Activated naive CD4-positive, alpha-beta T cell treated with anti-CD3 and anti-CD28 coated beads, Interleukin-2, amount 50 U/mL, for 72 hours (primary cell): ENCODE data around the gene TBL1XR1. TPM values are rescaled to one million over a fixed set of nuclear protein-coding genes. Genes with fewer than 3 reads are reported as not detected.
A peak's percentile ranks its signal among the peaks of the same experiment; 100 is the strongest.

Experiments
- ATAC-seq, 2 donors: fragments of 150-1000 bp; cut with Tn5 transposase; 2 replicates each; pipeline ENCODE4 v1.10.0; 2021; ENCODE audit warnings: mild to moderate bottlenecking in 2 of 2, moderate library complexity in 2 of 2
- DNase-seq, 2 donors: peaks; one replicate each; pipeline ENCODE4 v3.0.0; 2021 to 2022; ENCODE audit warnings: low spot score in 2 of 2
- H3K27ac Mint-ChIP-seq, 2 donors: one replicate each; pipeline ENCODE4 v1.8.0; 2022; ENCODE audit warnings: mild to moderate bottlenecking in 2 of 2, mixed read lengths in 2 of 2
- H3K36me3 Mint-ChIP-seq, 2 donors: one replicate each; pipeline ENCODE4 v1.8.0; 2022; ENCODE audit warnings: mixed read lengths in 2 of 2
- H3K9me3 Mint-ChIP-seq, 2 donors: one replicate each; pipeline ENCODE4 v1.8.0; 2022; ENCODE audit warnings: mixed read lengths in 2 of 2
- total RNA-seq, 2 donors: library from RNA; stranded (reverse); gene quantifications; one replicate each; pipeline ENCODE4 v1.2.3, GENCODE V29; 2022

TBL1XR1 gene
- total RNA-seq, 2 donors from 2014 or later: 130 to 184 TPM

DNA sequence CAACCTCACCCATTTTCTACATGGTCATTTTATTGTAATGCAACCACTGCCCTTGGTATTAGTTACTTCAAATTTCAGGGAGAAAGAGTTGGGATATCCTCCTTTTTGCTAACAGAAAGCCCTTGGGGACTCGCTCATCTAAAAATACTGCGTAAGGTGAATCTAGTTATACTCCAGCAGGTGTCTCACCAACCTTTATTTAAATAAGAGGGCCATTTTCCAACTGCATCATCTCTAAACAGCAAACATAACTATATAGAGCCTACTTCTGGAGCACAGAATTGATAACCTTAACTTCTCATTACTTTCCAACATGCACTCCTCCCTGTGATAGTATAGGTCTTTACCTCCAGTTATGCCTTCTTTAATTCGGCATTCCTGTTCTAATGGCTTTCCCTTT is 77.5 kb downstream of the TBL1XR1 start:
- Mint-ChIP-seq H3K36me3 (peaks cover 0 to 72% of the 10 kb centered on the region in 2 donors), H3K27ac (no peak overlapping the region)
- no peak for ATAC-seq

DNA sequence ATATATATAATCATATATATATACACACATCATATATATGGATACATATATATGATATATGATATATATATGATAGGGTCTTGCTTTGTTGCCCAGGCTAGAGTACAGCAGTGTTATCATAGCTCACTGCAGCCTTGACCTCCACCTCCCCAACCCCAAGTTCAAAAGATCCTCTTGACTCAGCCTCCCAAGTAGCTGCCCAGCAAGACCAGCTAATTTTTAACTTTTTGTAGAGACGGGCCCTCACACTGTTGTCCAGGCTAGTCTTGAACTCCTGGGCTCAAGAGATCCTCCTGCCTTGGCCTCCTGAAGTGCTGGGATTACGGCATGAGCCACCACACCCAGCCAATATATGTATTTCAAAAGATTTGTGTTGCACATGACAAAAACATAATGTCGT is 83.0 kb downstream of the TBL1XR1 start:
- DNase-seq (no peak), ATAC-seq (no peak)
- H3K27ac Mint-ChIP-seq: no peak overlapping the region
- peaks cover 0 to 37% of the 10 kb centered on the region in 2 donors for H3K36me3 Mint-ChIP-seq
- peaks cover 3 to 10% of the 10 kb centered on the region in 2 donors for H3K9me3 Mint-ChIP-seq

More for the DNA sequence above, 77.5 kb downstream of the TBL1XR1 start:
- H3K9me3 Mint-ChIP-seq: peaks cover 3 to 16% of the 10 kb centered on the region in 2 donors
- no peak for DNase-seq

DNA sequence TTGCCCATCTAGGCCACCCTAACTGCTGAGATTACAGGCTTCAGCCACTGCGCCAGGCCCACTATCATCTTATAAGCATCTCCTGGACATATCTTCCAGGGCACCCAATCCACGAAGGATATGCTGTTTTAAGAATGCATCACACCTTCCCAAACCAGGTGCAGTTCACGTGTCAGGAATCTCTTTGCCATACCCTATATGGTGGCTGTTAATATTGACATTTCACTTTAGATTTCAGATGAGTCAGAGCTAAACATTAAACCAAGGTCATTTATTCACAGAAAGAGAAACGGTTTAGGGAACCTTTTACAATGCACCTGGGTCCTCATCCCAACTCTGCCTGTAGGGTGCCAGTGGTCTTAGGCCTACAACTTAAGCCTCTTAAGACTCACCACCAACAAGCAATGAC is 85.7 kb downstream of the TBL1XR1 start:
- H3K27ac Mint-ChIP-seq: peak overlapping the region in 1 of 2 donors; percentile 46
- ATAC-seq (peak; percentile 22 to 45), DNase-seq (no peak)
- H3K36me3 Mint-ChIP-seq: peaks cover 0 to 28% of the 10 kb centered on the region in 2 donors
- H3K9me3 Mint-ChIP-seq: peaks cover 3 to 10% of the 10 kb centered on the region in 2 donors

DNA sequence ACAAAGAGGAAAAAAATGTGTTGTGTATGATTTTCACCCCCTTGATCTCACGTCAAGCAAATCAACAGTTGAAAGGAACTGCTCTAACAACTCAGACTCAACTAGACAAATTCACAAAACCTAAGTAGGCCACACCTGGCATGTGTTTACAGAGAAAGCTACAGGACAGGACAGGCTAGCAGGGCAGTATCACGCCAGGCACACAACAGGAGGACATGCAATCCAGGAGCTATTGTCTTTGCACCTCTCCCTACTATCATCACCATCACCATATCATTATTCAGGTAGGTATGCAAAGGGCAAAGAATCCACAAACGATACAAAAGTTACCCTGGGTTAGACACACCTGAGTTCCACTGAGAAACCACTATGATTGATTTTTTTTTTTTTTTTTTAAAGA is 86.4 kb downstream of the TBL1XR1 start:
- peak overlapping the region; percentile 9 to 46 for H3K27ac Mint-ChIP-seq
- DNase-seq: no peak
- peaks cover 0 to 23% of the 10 kb centered on the region in 2 donors for H3K36me3 Mint-ChIP-seq
- H3K9me3 Mint-ChIP-seq: peaks cover 0 to 5% of the 10 kb centered on the region in 2 donors
- peak; percentile 13 to 55 for ATAC-seq

DNA sequence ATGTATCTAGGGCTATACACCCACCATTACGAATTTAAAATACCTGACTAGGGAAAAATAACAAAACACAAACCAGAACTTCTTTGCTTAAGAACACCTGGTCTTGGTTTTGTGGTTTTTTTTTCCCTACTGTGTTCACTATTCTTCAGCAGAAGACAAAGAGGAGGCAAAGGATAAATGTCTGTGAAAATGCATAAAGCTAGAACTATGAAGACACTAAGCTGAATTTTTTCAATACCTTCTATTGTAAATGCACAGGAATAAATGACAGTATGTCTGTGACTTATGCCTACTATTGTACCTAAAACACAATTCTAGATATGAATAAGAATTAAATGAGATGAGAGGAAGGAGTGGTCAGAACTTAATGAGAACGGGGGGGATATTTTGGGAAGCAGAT is 86.9 kb downstream of the TBL1XR1 start:
- ATAC-seq (peak; percentile 36 to 46), DNase-seq (no peak)
- peaks cover 0 to 18% of the 10 kb centered on the region in 2 donors for H3K36me3 Mint-ChIP-seq
- peak overlapping the region in 1 of 2 donors; percentile 9 for H3K27ac Mint-ChIP-seq
- H3K9me3 Mint-ChIP-seq: peaks cover 0 to 2% of the 10 kb centered on the region in 2 donors

GRCh38 chr3:177109688-177110330 is 87.5 kb downstream of the TBL1XR1 start:
- peak overlapping the region; percentile 9 to 54 for H3K27ac Mint-ChIP-seq
- no peaks in the 10 kb centered on the region for H3K9me3 Mint-ChIP-seq
- no peak for ATAC-seq

GRCh38 chr3:177108648-177109047 is 88.6 kb downstream of the TBL1XR1 start:
- ATAC-seq: no peak
- Mint-ChIP-seq H3K36me3 (peaks cover 0 to 15% of the 10 kb centered on the region in 2 donors), H3K27ac (no peak overlapping the region), H3K9me3 (no peaks in the 10 kb centered on the region)
- no peak for DNase-seq

More at GRCh38 chr3:177109688-177110330, 87.5 kb downstream of the TBL1XR1 start:
- no peak for DNase-seq
- peaks cover 0 to 15% of the 10 kb centered on the region in 2 donors for H3K36me3 Mint-ChIP-seq

GRCh38 chr3:177107461-177108239 is 89.6 kb downstream of the TBL1XR1 start:
- H3K9me3 Mint-ChIP-seq: peaks cover 0 to 2% of the 10 kb centered on the region in 2 donors
- ATAC-seq: no peak
- H3K27ac Mint-ChIP-seq: no peak overlapping the region
- DNase-seq: no peak
- peaks cover 0 to 10% of the 10 kb centered on the region in 2 donors for H3K36me3 Mint-ChIP-seq

- H3K36me3 Mint-ChIP-seq: peaks cover 0 to 6% of the 10 kb centered on the region in 2 donors
- H3K9me3 Mint-ChIP-seq: peaks cover 0 to 5% of the 10 kb centered on the region in 2 donors
- no peak overlapping the region for H3K27ac Mint-ChIP-seq
- no peak for ATAC-seq
- DNase-seq: no peak
Measured at GRCh38 chr3:177106594-177106993, 90.7 kb downstream of the TBL1XR1 start.

GRCh38 chr3:177106184-177106583 is 91.1 kb downstream of the TBL1XR1 start:
- H3K36me3 Mint-ChIP-seq: peaks cover 0 to 9% of the 10 kb centered on the region in 2 donors
- DNase-seq (no peak), ATAC-seq (peak; percentile 47 to 67)
- peaks cover 0 to 5% of the 10 kb centered on the region in 2 donors for H3K9me3 Mint-ChIP-seq
- no peak overlapping the region for H3K27ac Mint-ChIP-seq

- peaks cover 0 to 13% of the 10 kb centered on the region in 2 donors for H3K36me3 Mint-ChIP-seq
- peaks cover 0 to 5% of the 10 kb centered on the region in 2 donors for H3K9me3 Mint-ChIP-seq
- DNase-seq: no peak
- H3K27ac Mint-ChIP-seq: no peak overlapping the region
- no peak for ATAC-seq
Measured at GRCh38 chr3:177105623-177106022, 91.7 kb downstream of the TBL1XR1 start.

DNA sequence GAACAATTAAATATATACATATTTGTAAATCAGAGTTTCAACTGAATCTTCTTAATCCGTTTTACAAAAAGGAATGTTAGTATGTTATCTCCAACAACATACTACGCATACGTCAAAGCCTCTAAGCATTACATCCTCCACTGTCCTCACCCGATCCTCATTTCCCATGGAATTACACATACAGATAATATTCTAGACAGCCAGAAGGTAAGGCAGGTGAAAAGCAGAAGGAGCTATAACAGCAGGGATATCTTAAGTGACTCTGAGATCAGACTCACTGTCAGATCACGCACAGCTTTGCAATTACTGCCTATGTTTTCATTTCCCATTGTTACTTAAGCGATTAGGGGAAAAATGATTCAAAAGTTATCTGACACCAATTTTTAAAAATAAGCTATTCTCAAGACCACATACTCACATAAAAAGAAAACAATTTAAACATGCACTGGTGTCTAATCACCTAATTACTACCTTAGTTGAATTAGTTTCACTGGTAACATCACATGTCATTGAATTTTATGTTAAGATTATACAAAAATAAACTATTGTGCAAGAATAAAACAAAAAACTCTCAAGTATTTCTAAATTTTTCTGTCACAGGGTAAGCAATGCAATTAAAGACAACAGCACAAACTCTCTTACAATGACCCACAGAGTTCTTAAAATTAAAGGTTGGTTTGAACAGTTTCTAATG is 92.8 kb downstream of the TBL1XR1 start:
- DNase-seq: no peak
- Mint-ChIP-seq H3K36me3 (peaks cover 0 to 13% of the 10 kb centered on the region in 2 donors), H3K9me3 (peaks cover 0 to 5% of the 10 kb centered on the region in 2 donors), H3K27ac (no peak overlapping the region)
- ATAC-seq: no peak

- ATAC-seq: no peak
- H3K36me3 Mint-ChIP-seq: peaks cover 0 to 16% of the 10 kb centered on the region in 2 donors
- DNase-seq: no peak
- peaks cover 0 to 5% of the 10 kb centered on the region in 2 donors for H3K9me3 Mint-ChIP-seq
- peak overlapping the region in 1 of 2 donors; percentile 62 for H3K27ac Mint-ChIP-seq
Measured at GRCh38 chr3:177102553-177102952, 94.7 kb downstream of the TBL1XR1 start.

- Mint-ChIP-seq H3K36me3 (peaks cover 20 to 51% of the 10 kb centered on the region in 2 donors), H3K27ac (no peak overlapping the region), H3K9me3 (peaks cover 4 to 28% of the 10 kb centered on the region in 2 donors)
- ATAC-seq (no peak), DNase-seq (no peak)
Measured at GRCh38 chr3:177098551-177098950, 98.7 kb downstream of the TBL1XR1 start.

- Mint-ChIP-seq H3K36me3 (peaks cover 33 to 64% of the 10 kb centered on the region in 2 donors), H3K9me3 (peaks cover 9 to 30% of the 10 kb centered on the region in 2 donors), H3K27ac (no peak overlapping the region)
- no peak for ATAC-seq
- DNase-seq: no peak
Measured at GRCh38 chr3:177096615-177097014, 100.7 kb downstream of the TBL1XR1 start.

DNA sequence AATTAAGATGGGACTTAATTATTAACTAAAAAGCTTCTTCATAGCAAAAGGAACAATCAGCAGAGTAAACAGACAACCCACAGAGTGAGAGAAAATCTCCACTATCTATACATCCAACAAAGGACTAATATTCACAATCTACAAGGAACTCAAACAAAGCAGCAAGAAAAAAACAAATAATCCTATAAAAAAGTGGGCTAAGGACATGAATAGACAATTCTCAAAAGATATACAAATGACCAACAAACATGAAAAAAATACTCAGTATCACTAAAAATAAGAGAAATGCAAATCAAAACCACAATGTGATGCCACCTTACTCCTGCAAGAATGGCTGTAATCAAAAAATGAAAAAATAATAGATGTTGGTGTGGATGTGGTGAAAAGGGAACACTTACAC is 103.3 kb downstream of the TBL1XR1 start:
- Mint-ChIP-seq H3K36me3 (peaks cover 36 to 70% of the 10 kb centered on the region in 2 donors), H3K27ac (no peak overlapping the region), H3K9me3 (peaks cover 9 to 30% of the 10 kb centered on the region in 2 donors)
- DNase-seq (no peak), ATAC-seq (no peak)

DNA sequence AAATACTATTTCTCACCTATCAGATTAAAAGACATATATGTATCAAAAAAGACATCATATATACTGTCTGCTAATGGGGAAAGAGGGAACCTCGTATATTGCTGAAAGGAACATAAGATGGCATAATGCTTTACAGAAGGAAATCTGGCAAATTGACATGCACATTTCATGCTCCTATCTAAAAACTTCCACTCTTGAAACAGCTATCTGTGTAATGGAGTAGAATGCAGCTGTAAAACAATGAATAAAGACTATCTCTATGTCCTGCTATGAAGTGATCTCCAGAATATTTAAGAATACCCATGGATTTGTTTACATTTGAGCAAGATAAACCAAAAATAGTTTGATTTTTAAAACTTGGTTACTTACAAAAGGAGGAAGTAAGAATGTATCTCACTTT is 107.4 kb downstream of the TBL1XR1 start:
- Mint-ChIP-seq H3K9me3 (peaks cover 9 to 19% of the 10 kb centered on the region in 2 donors), H3K36me3 (peaks cover 28 to 50% of the 10 kb centered on the region in 2 donors), H3K27ac (no peak overlapping the region)
- DNase-seq (no peak), ATAC-seq (no peak)
